ENCODE data around the gene OR2H2.
A peak's percentile ranks its signal among the peaks of the same experiment; 100 is the strongest.

OR2H2 gene

DNA sequence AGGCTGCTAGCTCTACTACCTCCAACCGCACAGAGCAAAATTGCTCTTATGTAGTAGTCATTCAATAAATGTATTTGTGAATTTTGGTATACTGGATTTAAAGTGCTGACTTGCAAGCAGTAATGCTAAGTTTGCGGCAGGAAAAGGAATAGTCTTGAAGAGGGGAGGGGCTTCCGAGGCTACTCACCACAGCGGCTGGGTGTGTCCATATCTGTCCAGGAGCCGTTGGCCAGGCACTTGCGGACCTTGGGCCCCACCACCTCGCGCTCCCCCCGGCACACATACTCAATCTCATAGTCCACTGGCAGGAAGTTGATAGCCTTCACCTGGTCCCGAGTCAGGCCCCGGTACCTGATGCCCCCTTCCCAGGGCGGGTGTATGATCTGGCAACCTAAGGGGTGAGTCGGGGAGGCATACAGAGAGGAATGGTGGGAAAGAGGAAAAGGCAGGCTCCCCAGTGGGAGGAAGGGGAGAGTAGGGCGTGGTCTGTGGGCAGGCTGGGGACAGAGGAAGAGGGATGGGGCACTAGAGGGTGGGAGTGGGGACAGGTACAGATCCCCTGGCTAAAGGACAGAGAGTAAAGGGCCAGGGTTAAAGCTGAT, 46.4 kb downstream of the OR2H2 start:
- DNase-seq: no peak

DNA sequence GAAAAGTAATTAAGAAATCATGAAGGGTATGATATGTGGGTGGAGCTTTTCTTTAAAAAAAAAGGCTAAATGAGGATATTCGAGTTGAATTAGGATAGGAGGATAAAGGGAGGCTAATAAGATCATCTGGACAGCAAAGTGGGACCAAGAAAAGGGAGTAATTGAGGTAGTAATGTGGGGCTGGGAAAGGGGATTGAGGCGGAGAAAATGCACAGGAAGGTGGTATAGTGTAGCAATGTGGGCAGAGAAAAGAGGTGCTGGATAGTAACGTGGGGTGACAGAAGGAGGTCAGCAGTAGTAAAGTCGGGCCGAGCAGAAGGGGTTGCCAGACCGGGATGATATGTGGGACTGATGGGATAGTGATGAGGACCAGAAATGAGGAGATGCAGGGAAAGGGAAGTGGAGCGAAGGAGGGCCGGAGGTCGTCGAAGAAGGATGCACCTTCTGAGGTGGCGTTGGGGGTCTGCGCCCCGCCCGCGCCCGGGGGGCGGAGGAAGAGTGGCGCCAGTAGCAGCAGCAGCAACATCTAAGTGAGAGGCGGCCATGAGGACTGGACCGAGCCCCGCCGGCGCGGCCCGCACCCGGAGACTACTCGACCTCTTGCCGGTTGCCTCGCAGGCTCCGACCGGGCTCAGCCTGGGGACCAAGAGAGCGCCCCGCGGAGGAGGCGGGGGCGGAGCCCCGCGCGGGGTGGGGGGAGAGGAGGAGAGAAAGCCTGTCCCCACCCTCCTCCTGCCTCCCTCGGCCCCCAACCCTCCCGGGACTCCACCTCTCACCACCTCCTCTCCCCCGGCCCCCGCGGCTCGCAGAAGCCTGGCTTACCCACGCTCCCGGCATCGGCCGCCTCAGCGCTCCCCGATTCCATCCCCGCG, 47.2 kb downstream of the OR2H2 start:
- no peak for DNase-seq

DNA sequence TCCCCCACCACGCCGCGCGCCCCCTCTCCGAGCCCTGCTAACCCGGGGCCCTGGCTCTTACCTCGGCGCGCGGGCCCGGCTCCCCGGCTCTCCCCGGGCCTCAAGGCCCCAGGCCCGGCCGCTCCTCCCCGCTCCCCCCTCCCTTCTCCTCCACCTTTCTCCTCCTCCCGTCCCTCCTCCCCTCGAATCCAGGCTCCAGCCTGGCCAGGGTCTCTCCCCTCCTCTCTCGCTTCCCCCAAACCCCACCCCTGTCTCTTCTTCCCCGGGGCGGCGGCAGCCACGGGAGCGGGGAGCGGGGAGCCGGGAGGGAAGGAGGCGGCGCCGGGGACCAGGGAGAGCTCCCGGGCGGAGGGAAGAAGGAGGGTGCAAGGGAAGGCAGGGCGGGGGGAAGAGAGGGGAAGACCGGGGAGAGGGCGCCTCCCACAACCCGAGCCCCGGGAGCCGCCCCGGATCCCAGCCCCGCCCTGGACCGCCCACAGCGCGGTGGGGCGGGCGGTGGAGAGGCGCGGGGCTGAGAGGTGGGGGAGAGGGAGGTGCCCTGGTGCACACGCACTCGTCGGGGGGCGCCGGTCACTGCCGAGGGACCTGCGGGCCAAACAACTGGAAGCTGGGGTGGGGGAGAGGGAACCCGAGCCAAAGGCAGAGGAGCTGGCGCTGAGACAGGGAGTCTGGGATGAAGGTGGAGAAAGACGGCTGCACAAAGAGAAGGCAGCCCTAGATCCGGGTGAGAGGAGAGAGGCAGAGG, 48.0 kb downstream of the OR2H2 start, which contains the start of gene GABBR1:
GABBR1 (minus strand) TSS at position 395 of the 745 bp plus-strand sequence. CDS start 798 bp downstream, outside the sequence.
- DNase-seq: peak; percentile 51

DNA sequence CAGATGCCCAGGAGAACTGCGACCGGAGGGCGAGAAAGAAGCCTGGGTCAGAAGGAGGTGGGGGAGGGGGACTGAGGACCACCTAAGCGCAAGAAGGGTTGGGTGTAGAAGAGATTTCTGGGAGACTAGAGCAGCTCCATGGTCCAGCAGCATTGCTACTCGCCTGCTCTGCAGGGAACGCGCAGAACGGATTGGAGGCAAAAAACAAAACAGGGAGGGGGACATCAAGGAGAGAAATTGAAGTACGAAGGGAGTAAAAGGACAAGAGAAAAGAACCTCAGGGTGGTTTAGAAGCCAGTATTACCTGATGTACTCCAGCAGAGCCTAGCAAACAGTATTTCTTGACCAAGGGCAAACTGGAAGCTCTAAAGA, 48.6 kb downstream of the OR2H2 start:
- no peak for DNase-seq

DNA sequence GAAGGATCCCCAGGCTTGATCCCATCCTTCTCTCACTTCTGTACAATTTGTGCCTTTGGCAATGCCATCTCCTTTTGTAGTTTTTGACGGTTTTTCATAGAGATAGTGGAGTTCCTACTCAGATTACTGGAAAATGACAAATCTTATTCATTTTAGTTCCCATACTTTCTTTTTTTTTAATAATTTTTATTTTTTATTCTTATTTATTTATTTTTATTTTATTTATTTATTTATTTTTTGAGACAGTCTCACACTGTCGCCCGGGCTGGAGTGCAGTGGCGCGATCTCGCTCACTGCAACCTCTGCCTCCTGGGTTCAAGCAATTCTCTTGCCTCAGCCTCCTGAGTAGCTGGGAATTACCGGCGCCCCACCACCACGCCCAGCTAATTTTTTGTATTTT, 52.3 kb downstream of the OR2H2 start:
- DNase-seq: no peak
